ENCODE results near the gene CYGB.

DNA sequence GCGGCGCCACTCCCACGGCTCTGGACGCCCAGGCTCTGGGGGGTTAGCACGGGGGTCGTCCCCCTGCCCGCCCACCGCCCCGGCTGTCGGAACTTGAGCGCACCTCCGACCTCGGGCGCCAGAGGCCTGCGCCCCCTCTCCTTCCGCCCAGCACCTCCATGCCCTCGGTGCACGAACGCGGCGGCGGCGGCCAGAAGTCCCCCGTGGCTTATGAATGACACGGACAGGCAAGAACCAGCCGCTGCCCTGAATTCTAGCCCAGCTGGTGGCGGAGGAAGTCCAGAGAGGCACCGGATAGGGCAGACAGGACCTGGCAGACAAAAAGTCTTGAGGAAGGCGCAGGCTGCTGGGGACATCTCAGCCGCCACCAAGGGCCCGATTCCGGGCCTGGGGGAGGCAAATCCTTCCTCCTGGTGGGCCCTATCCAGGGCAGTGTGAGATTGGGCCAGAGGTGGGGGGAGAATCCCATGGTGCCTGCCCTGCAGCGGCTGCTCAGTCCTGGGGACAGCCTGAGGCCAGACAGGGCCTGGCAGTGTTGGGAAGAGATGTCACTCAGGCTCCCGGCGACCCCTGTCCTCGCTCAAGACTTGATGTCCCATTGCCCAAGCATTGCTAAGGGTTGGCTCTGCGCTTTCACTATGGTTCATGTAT lies 897 bp upstream of the CYGB start:
- TF ChIP-seq, protein P1, sequence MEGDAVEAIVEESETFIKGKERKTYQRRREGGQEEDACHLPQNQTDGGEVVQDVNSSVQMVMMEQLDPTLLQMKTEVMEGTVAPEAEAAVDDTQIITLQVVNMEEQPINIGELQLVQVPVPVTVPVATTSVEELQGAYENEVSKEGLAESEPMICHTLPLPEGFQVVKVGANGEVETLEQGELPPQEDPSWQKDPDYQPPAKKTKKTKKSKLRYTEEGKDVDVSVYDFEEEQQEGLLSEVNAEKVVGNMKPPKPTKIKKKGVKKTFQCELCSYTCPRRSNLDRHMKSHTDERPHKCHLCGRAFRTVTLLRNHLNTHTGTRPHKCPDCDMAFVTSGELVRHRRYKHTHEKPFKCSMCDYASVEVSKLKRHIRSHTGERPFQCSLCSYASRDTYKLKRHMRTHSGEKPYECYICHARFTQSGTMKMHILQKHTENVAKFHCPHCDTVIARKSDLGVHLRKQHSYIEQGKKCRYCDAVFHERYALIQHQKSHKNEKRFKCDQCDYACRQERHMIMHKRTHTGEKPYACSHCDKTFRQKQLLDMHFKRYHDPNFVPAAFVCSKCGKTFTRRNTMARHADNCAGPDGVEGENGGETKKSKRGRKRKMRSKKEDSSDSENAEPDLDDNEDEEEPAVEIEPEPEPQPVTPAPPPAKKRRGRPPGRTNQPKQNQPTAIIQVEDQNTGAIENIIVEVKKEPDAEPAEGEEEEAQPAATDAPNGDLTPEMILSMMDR (conservative IDR thresholded peaks at IDR 0.05; ENCODE audit: low read depth, low read length), result no peak
- no peak for TF ChIP-seq EZH2 (IDR thresholded peaks at IDR 0.05; ENCODE audit: borderline replicate concordance, low read depth, low read length, poor library complexity, severe bottlenecking)

All from A673 (cell line).